Measurements from ENCODE around the gene CLTA.

DNA sequence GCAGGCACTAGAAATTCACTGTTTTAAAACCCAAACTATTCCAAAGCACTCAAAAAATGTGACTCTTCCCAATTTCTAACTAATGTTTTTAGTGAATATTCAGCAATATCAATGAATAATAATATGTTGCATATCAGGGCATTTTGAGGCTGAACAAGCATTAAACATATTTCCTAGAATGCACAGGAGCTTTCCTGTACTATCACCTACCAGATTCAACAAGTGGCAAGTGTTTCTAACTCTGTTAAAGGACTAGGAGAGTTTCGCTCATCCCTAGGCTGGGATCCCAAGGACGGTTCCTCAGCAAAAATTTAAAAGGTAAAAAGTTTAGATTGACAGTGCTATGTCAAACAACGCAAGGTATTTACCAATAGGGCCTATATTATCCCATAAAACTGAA lies 46.5 kb downstream of the CLTA start:
- TF ChIP-seq, protein P1, sequence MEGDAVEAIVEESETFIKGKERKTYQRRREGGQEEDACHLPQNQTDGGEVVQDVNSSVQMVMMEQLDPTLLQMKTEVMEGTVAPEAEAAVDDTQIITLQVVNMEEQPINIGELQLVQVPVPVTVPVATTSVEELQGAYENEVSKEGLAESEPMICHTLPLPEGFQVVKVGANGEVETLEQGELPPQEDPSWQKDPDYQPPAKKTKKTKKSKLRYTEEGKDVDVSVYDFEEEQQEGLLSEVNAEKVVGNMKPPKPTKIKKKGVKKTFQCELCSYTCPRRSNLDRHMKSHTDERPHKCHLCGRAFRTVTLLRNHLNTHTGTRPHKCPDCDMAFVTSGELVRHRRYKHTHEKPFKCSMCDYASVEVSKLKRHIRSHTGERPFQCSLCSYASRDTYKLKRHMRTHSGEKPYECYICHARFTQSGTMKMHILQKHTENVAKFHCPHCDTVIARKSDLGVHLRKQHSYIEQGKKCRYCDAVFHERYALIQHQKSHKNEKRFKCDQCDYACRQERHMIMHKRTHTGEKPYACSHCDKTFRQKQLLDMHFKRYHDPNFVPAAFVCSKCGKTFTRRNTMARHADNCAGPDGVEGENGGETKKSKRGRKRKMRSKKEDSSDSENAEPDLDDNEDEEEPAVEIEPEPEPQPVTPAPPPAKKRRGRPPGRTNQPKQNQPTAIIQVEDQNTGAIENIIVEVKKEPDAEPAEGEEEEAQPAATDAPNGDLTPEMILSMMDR (IDR thresholded peaks at IDR 0.05): no peak
- TF ChIP-seq POLR2AphosphoS5 (IDR thresholded peaks at IDR 0.05) (no peak), POLR2A (IDR thresholded peaks at IDR 0.05) (no peak)

All from breast epithelium (tissue), 3 donors.